K562 (cell line): ENCODE data around the gene NEMF. TPM values are rescaled to one million over a fixed set of nuclear protein-coding genes. Genes with fewer than 3 reads are reported as not detected.

Source experiments
- BRF2 ChIP-seq: IDR thresholded peaks from 3 replicates; pipeline ENCODE4 v1.6.1; 2011; ENCODE audit warnings: borderline replicate concordance, mild to moderate bottlenecking; ENCODE audit not compliant: insufficient read length, insufficient read depth
- CBX1 ChIP-seq: sonication (generic); IDR thresholded peaks from 2 replicates; pipeline ENCODE4 v1.6.1; 2016; ENCODE audit warnings: antibody characterized with exemption, low read depth, mild to moderate bottlenecking
- HDAC8 ChIP-seq: fragments of 450-650 bp; IDR thresholded peaks from 2 replicates; pipeline ENCODE4 v1.6.1; 2016; ENCODE audit warnings: mild to moderate bottlenecking, missing genetic modification characterization, moderate library complexity, missing compliant biosample characterization
- HNRNPK ChIP-seq: fragments of 200-400 bp; formaldehyde crosslinking; IDR thresholded peaks from one replicate; pipeline ENCODE4 v1.6.1; 2018; ENCODE audit warnings: mild to moderate bottlenecking, low read depth, low read length; ENCODE audit not compliant: poor library complexity, severe bottlenecking
- JUND ChIP-seq, 2 experiments: IDR thresholded peaks; 2 replicates in 1 of 2; 3 replicates in 1 of 2; pipeline ENCODE4 v1.6.1; 2011; ENCODE audit warnings: borderline replicate concordance in 2 of 2, low read depth in 2 of 2, low read length in 2 of 2, improper control_type of control experiment in 1 of 2, missing biosample characterization in 1 of 2, missing genetic modification characterization in 1 of 2, missing genetic modification reagents in 1 of 2
- MXD1 ChIP-seq: fragments of 250-450 bp; sonication (Bioruptor Pico); IDR thresholded peaks from 2 replicates; pipeline ENCODE4 v1.8.0; 2021; ENCODE audit warnings: borderline replicate concordance, mild to moderate bottlenecking, moderate library complexity; ENCODE audit not compliant: poor library complexity, severe bottlenecking
- NR2C2 ChIP-seq, 2 experiments: fragments of 200-800 bp in 1 of 2; sonication (Bioruptor generic) in 1 of 2; sonication (generic) in 1 of 2; formaldehyde crosslinking in 1 of 2; IDR thresholded peaks; 2 replicates each; pipeline versions ENCODE4 v1.6.1 to v1.8.0; 2016 to 2022; ENCODE audit warnings: mild to moderate bottlenecking in 1 of 2, missing compliant biosample characterization in 1 of 2, missing genetic modification characterization in 1 of 2, missing genetic modification reagents in 1 of 2
- PHB2 ChIP-seq: fragments of 450-650 bp; IDR thresholded peaks from 2 replicates; pipeline ENCODE4 v1.6.1; 2017; ENCODE audit warnings: low read depth
- SAP30 ChIP-seq: fragments of 200-600 bp; sonication (generic); IDR thresholded peaks from 2 replicates; pipeline ENCODE4 v1.6.1; 2012; ENCODE audit warnings: borderline replicate concordance, low read depth, mild to moderate bottlenecking, moderate library complexity, low read length, control low read depth, inconsistent platforms; ENCODE audit not compliant: insufficient read depth, poor library complexity, severe bottlenecking
- TAF15 ChIP-seq: fragments of 200-400 bp; formaldehyde crosslinking; IDR thresholded peaks from 2 replicates; pipeline ENCODE4 v1.6.1; 2017; ENCODE audit warnings: mild to moderate bottlenecking, low read depth, low read length, moderate library complexity
- ZBTB2 ChIP-seq: fragments of 450-650 bp; IDR thresholded peaks from 2 replicates; pipeline ENCODE4 v1.6.1; 2016; ENCODE audit warnings: antibody characterized with exemption
- polyA plus RNA-seq, 8 experiments: library from polyadenylated mRNA; depleted of rRNA in 4 of 8; stranded (reverse) in 5 of 8; unstranded in 3 of 8; fragments of >200 nt; fragmentation: Nextera tagmentation in 2 of 8; fragmentation: Illumina TruSeq in 1 of 8; extraction: Ambion mirVana in 2 of 8; extraction: Trizol in 1 of 8; gene quantifications; 2 replicates each; pipeline versions ENCODE4 v1.2.1 to v1.2.3, GENCODE V29; 2011 to 2014; ENCODE audit warnings: inconsistent platforms in 1 of 8, missing spikeins in 1 of 8
- total RNA-seq, 7 experiments: library from RNA; depleted of rRNA in 6 of 7; stranded (reverse); fragments of >200 nt in 6 of 7; fragmentation: Illumina TruSeq in 2 of 7; extraction: Trizol in 2 of 7; gene quantifications; 2 replicates each; pipeline versions ENCODE4 v1.2.1 to v1.2.3, GENCODE V29; 2011 to 2021; ENCODE audit warnings: low replicate concordance in 1 of 7

NEMF gene
- total and polyA plus RNA-seq, 9 of the 15 experiments (the other 6 are each of a cell fraction or from before 2014, with no cell fraction given) = 38.8 to 94.4 (median 61.0) TPM

GRCh38 chr14:49851813-49852212, 775 bp downstream of the NEMF start (continued):
- no peak for TF ChIP-seq HDAC8
- TF ChIP-seq MXD1 (CRISPR knock-in tag) = no peak
- no peak for TF ChIP-seq PHB2
- TF ChIP-seq HNRNPK = no peak
- TF ChIP-seq NR2C2 (CRISPR knock-in tag; IDR thresholded peaks at IDR 0.05) = no peak
- no peak for TF ChIP-seq NR2C2 (tag; IDR thresholded peaks at IDR 0.05)
- no peak for TF ChIP-seq BRF2
- TF ChIP-seq ZBTB2 = no peak
- TF ChIP-seq JUND (IDR thresholded peaks at IDR 0.05; ENCODE audit: borderline replicate concordance, low read depth, low read length) = no peak
- no peak for TF ChIP-seq JUND (tag; IDR thresholded peaks at IDR 0.05; ENCODE audit: borderline replicate concordance, low read depth, low read length)
- TF ChIP-seq TAF15 = no peak
- TF ChIP-seq SAP30 = no peak
- no peak for TF ChIP-seq CBX1
